NT2/D1 (cell line): ENCODE results near the gene RPL15.

Source experiments
- DNase-seq: peaks from one replicate; pipeline ENCODE4 v3.0.0-alpha.2; 2011; ENCODE audit warnings: low read depth, low spot score
- H3K27me3 ChIP-seq: 2 replicates; pipeline ENCODE4 v1.6.0; 2011; ENCODE audit warnings: mild to moderate bottlenecking; ENCODE audit not compliant: insufficient read length, insufficient read depth
- H3K36me3 ChIP-seq: 2 replicates; pipeline ENCODE4 v1.6.1; 2011; ENCODE audit warnings: mild to moderate bottlenecking, low read length, mixed read lengths; ENCODE audit not compliant: insufficient read depth, insufficient read length
- H3K4me1 ChIP-seq: 2 replicates; pipeline ENCODE4 v1.5.1; 2011; ENCODE audit not compliant: insufficient read depth, insufficient read length
- H3K4me3 ChIP-seq: 2 replicates; pipeline ENCODE4 v1.5.1; 2011; ENCODE audit warnings: low read depth; ENCODE audit not compliant: insufficient read length
- H3K9ac ChIP-seq: 2 replicates; pipeline ENCODE4 v1.6.0; 2011; ENCODE audit warnings: low read depth; ENCODE audit not compliant: insufficient read length
- H3K9me3 ChIP-seq: 2 replicates; pipeline ENCODE4 v1.5.1; 2011; ENCODE audit warnings: mild to moderate bottlenecking, low read length; ENCODE audit not compliant: insufficient read depth
- SUZ12 ChIP-seq: IDR thresholded peaks from 2 replicates; pipeline ENCODE4 v1.6.1; 2011; ENCODE audit not compliant: insufficient read length, insufficient read depth; ENCODE audit errors: extremely low read depth
- YY1 ChIP-seq: IDR thresholded peaks from 2 replicates; pipeline ENCODE4 v1.6.1; 2011; ENCODE audit not compliant: insufficient read length, insufficient read depth
- ZNF274 ChIP-seq: IDR thresholded peaks from 2 replicates; pipeline ENCODE4 v1.6.1; 2011; ENCODE audit warnings: mild to moderate bottlenecking, low read depth, low read length

Gene RPL15

GRCh38 chr3:23968463-23969184 is 51.7 kb downstream of the RPL15 start:
- Histone ChIP-seq H3K27me3 (no peaks in the 10 kb centered on the region), H3K4me3 (no peak overlapping the region), H3K9me3 (no peaks in the 10 kb centered on the region), H3K4me1 (no peaks in the 10 kb centered on the region), H3K9ac (no peak overlapping the region), H3K36me3 (peaks cover 37% of the 10 kb centered on the region)
- TF ChIP-seq ZNF274 (no peak), YY1 (no peak), SUZ12 (no peak)
- no peak for DNase-seq

GRCh38 chr3:23969393-23969792 is 52.5 kb downstream of the RPL15 start:
- Histone ChIP-seq H3K4me3 (no peak overlapping the region), H3K9ac (no peak overlapping the region), H3K36me3 (peaks cover 35% of the 10 kb centered on the region), H3K27me3 (no peaks in the 10 kb centered on the region), H3K9me3 (no peaks in the 10 kb centered on the region), H3K4me1 (no peaks in the 10 kb centered on the region)
- no peak for DNase-seq
- TF ChIP-seq SUZ12 (no peak), ZNF274 (no peak), YY1 (no peak)
